ENCODE measurements around the gene ZNF385A.

GRCh38 chr12:54429014-54429471 is 44.5 kb upstream of the ZNF385A start:
- no peak for TF ChIP-seq CTCF (IDR thresholded peaks at IDR 0.05; ENCODE audit: insufficient read depth, low read depth, low read length)
- TF ChIP-seq EZH2 (IDR thresholded peaks at IDR 0.05; ENCODE audit: insufficient read depth, low read length) = no peak
